Measurements from ENCODE around the gene PCK2.

The PCK2 gene

GRCh38 chr14:24136684-24137528 lies 42.8 kb downstream of the PCK2 start:
- no peak for DNase-seq (ENCODE audit: low read depth, low spot score)

GRCh38 chr14:24137529-24138395 lies 43.7 kb downstream of the PCK2 start:
- no peak for DNase-seq (ENCODE audit: low read depth, low spot score)

- no peak for DNase-seq (ENCODE audit: low read depth, low spot score)
These were observed 44.5 kb downstream of the PCK2 start for GRCh38 chr14:24138396-24139271.

GRCh38 chr14:24139272-24139934 lies 45.3 kb downstream of the PCK2 start:
- no peak for DNase-seq (ENCODE audit: low read depth, low spot score)

- DNase-seq (ENCODE audit: low read depth, low spot score) = peak; percentile 99
These were observed 47.2 kb downstream of the PCK2 start, which contains the start of gene EMC9 for GRCh38 chr14:24141097-24141880. TSS of gene EMC9 (minus strand) at chr14:24141591. CDS start at chr14:24141304, 287 bp downstream.

GRCh38 chr14:24143511-24143910 lies 49.4 kb downstream of the PCK2 start:
- DNase-seq (ENCODE audit: low read depth, low spot score) = no peak

GRCh38 chr14:24144451-24144850 lies 50.3 kb downstream of the PCK2 start:
- no peak for DNase-seq (ENCODE audit: low read depth, low spot score)

- no peak for DNase-seq (ENCODE audit: low read depth, low spot score)
These were observed 51.1 kb downstream of the PCK2 start for GRCh38 chr14:24145219-24145618.

- DNase-seq (ENCODE audit: low read depth, low spot score) = no peak
These were observed 51.8 kb downstream of the PCK2 start for GRCh38 chr14:24145690-24146452.

- peak; percentile 68 for DNase-seq (ENCODE audit: low read depth, low spot score)
These were observed 52.4 kb downstream of the PCK2 start, which contains the start of gene PSME2 for GRCh38 chr14:24146453-24146977. TSS of gene PSME2 (minus strand) at chr14:24146610. CDS start at chr14:24146581, 29 bp downstream.

GRCh38 chr14:24146978-24147760 lies 53.1 kb downstream of the PCK2 start, which contains the start of gene RNF31:
TSS of gene RNF31 (plus strand) at chr14:24147498. CDS start at chr14:24147699, 201 bp downstream.
- DNase-seq (ENCODE audit: low read depth, low spot score) = peak; percentile 95

- DNase-seq (ENCODE audit: low read depth, low spot score) = no peak
These were observed 53.8 kb downstream of the PCK2 start for GRCh38 chr14:24147761-24148428.

GRCh38 chr14:24149302-24149969 lies 55.3 kb downstream of the PCK2 start:
- DNase-seq (ENCODE audit: low read depth, low spot score) = no peak

- DNase-seq (ENCODE audit: low read depth, low spot score) = no peak
These were observed 56.0 kb downstream of the PCK2 start for GRCh38 chr14:24150061-24150460.

GRCh38 chr14:24150567-24150966 lies 56.5 kb downstream of the PCK2 start:
- DNase-seq (ENCODE audit: low read depth, low spot score) = no peak

GRCh38 chr14:24150993-24151392 lies 56.9 kb downstream of the PCK2 start:
- no peak for DNase-seq (ENCODE audit: low read depth, low spot score)

Measured in activated CD4-positive, CD25-positive, alpha-beta regulatory T cell treated with anti-CD3 and anti-CD28 coated beads, Interleukin-2, amount 50 U/mL, for 16 hours (primary cell).